GM23338 (cell line): ENCODE data around the gene CREB1. TPM values are rescaled to one million over a fixed set of nuclear protein-coding genes. Genes with fewer than 3 reads are reported as not detected.

ENCODE experiments used
- ATAC-seq: fragments of 200-7000 bp; cut with Tn5 transposase; 3 replicates; pipeline ENCODE4 v1.9.1; 2020
- DNase-seq: peaks from one replicate; pipeline ENCODE4 v3.0.0-alpha.2; 2015; ENCODE audit warnings: low spot score
- H2AFZ ChIP-seq: fragments of 200-600 bp; sonication (generic); 2 replicates; pipeline ENCODE4 v1.8.0; 2016; ENCODE audit warnings: antibody characterized with exemption, mild to moderate bottlenecking, moderate library complexity
- H3F3A ChIP-seq: fragments of 200-600 bp; sonication (generic); replicated peaks from 2 replicates; pipeline ENCODE4 v1.8.0; 2017; ENCODE audit warnings: antibody characterized with exemption, mixed run types, low read depth
- H3K27ac ChIP-seq: fragments of 200-600 bp; sonication (generic); 2 replicates; pipeline ENCODE4 v1.6.1; 2016; ENCODE audit warnings: low read depth
- H3K27me3 ChIP-seq: fragments of 200-600 bp; sonication (generic); 2 replicates; pipeline ENCODE4 v1.8.0; 2016; ENCODE audit warnings: mild to moderate bottlenecking, mixed run types, moderate library complexity; ENCODE audit not compliant: insufficient read depth
- H3K36me3 ChIP-seq: fragments of 200-600 bp; sonication (generic); 2 replicates; pipeline ENCODE4 v1.8.0; 2016; ENCODE audit warnings: mild to moderate bottlenecking; ENCODE audit not compliant: insufficient read depth
- H3K4me1 ChIP-seq: fragments of 200-600 bp; sonication (generic); 2 replicates; pipeline ENCODE4 v1.8.0; 2016; ENCODE audit warnings: mild to moderate bottlenecking, moderate library complexity; ENCODE audit not compliant: insufficient read depth
- H3K4me2 ChIP-seq: fragments of 200-600 bp; sonication (generic); 2 replicates; pipeline ENCODE4 v1.7.1; 2017; ENCODE audit warnings: mixed run types
- H3K4me3 ChIP-seq: fragments of 200-600 bp; sonication (generic); 2 replicates; pipeline ENCODE4 v1.6.1; 2016; ENCODE audit warnings: mixed run types
- H3K79me2 ChIP-seq: fragments of 200-600 bp; sonication (generic); replicated peaks from 2 replicates; pipeline ENCODE4 v1.8.0; 2017; ENCODE audit warnings: mild to moderate bottlenecking; ENCODE audit not compliant: insufficient read depth
- H3K9me2 ChIP-seq: fragments of 200-600 bp; sonication (generic); 2 replicates; pipeline ENCODE4 v1.8.0; 2017; ENCODE audit not compliant: insufficient read depth
- H4K20me1 ChIP-seq: fragments of 200-600 bp; sonication (generic); replicated peaks from 2 replicates; pipeline ENCODE4 v1.8.0; 2017; ENCODE audit warnings: mild to moderate bottlenecking; ENCODE audit not compliant: insufficient read depth
- H3K27ac Mint-ChIP-seq: 2 replicates; pipeline ENCODE4 v1.8.0; 2020; ENCODE audit warnings: inconsistent platforms, mild to moderate bottlenecking, moderate library complexity, mixed read lengths
- H3K27me3 Mint-ChIP-seq: 3 replicates; pipeline ENCODE4 v1.8.0; 2022; ENCODE audit warnings: low read depth, mild to moderate bottlenecking, moderate library complexity, mixed read lengths, inconsistent platforms; ENCODE audit not compliant: insufficient read depth, poor library complexity
- H3K36me3 Mint-ChIP-seq: 3 replicates; pipeline ENCODE4 v1.8.0; 2021; ENCODE audit warnings: low read depth, mild to moderate bottlenecking, inconsistent platforms, moderate library complexity, mixed read lengths
- H3K4me1 Mint-ChIP-seq: 3 replicates; pipeline ENCODE4 v1.8.0; 2020; ENCODE audit warnings: mild to moderate bottlenecking, inconsistent platforms, mixed read lengths
- H3K4me3 Mint-ChIP-seq: 3 replicates; pipeline ENCODE4 v1.8.0; 2021; ENCODE audit warnings: moderate library complexity, mild to moderate bottlenecking, inconsistent platforms, mixed read lengths
- H3K9me3 Mint-ChIP-seq: 3 replicates; pipeline ENCODE4 v1.8.0; 2020; ENCODE audit warnings: moderate library complexity, mild to moderate bottlenecking, inconsistent platforms, mixed read lengths
- CREB1 ChIP-seq: fragments of 250-450 bp; sonication (Bioruptor Pico); IDR thresholded peaks from 2 replicates; pipeline ENCODE4 v1.5.0; 2020; ENCODE audit warnings: low read depth, mild to moderate bottlenecking, moderate library complexity
- ETS1 ChIP-seq: IDR thresholded peaks from 2 replicates; pipeline ENCODE4 v1.6.1; 2016; ENCODE audit warnings: antibody characterized with exemption
- EZH2 ChIP-seq: fragments of 200-600 bp; sonication (generic); IDR thresholded peaks from one replicate; pipeline ENCODE4 v1.8.0; 2017; ENCODE audit warnings: antibody characterized with exemption, mild to moderate bottlenecking, low read depth; ENCODE audit not compliant: unreplicated experiment
- EZH2phosphoT487 ChIP-seq: fragments of 200-600 bp; sonication (generic); IDR thresholded peaks from one replicate; pipeline ENCODE4 v1.8.1; 2018; ENCODE audit warnings: antibody characterized with exemption; ENCODE audit not compliant: unreplicated experiment
- JUNB ChIP-seq: IDR thresholded peaks from one replicate; pipeline ENCODE4 v1.6.1; 2016; ENCODE audit warnings: antibody characterized with exemption; ENCODE audit not compliant: unreplicated experiment
- NANOG ChIP-seq: IDR thresholded peaks from 2 replicates; pipeline ENCODE4 v1.6.1; 2016; ENCODE audit warnings: antibody characterized with exemption, borderline replicate concordance
- POLR2AphosphoS5 ChIP-seq: IDR thresholded peaks from 2 replicates; pipeline ENCODE4 v1.6.1; 2016; ENCODE audit warnings: antibody characterized with exemption, low read depth
- REST ChIP-seq: IDR thresholded peaks from one replicate; pipeline ENCODE4 v1.6.1; 2018; ENCODE audit warnings: antibody characterized with exemption; ENCODE audit not compliant: unreplicated experiment
- STAT1 ChIP-seq: IDR thresholded peaks from one replicate; pipeline ENCODE4 v1.6.1; 2016; ENCODE audit warnings: antibody characterized with exemption; ENCODE audit not compliant: unreplicated experiment
- ZNF114 ChIP-seq: fragments of 250-450 bp; sonication (Bioruptor Pico); IDR thresholded peaks from 2 replicates; pipeline ENCODE4 v1.5.0; 2020; ENCODE audit warnings: mild to moderate bottlenecking, moderate library complexity
- ZNF331 ChIP-seq: fragments of 250-450 bp; sonication (Bioruptor Pico); IDR thresholded peaks from 2 replicates; pipeline ENCODE4 v1.5.0; 2020; ENCODE audit warnings: low read depth, mild to moderate bottlenecking, moderate library complexity
- polyA plus RNA-seq: library from polyadenylated mRNA; unstranded; fragments of >200 nt; fragmentation: Nextera tagmentation; extraction: Ambion mirVana; gene quantifications from 2 replicates; pipeline ENCODE4 v1.2.1, GENCODE V29; 2016
- total RNA-seq: library from RNA; depleted of rRNA; stranded (reverse); fragments of >200 nt; shearing (Covaris generic); gene quantifications from 2 replicates; pipeline ENCODE4 v1.2.3, GENCODE V29; 2014
- TF ChIP-seq, protein P1 (sequence below), 2 experiments: fragments of 200-600 bp in 1 of 2; sonication (generic) in 1 of 2; conservative IDR thresholded peaks; 2 replicates each; pipeline versions ENCODE4 v1.5.1 to v1.6.1; 2016 to 2017; ENCODE audit warnings: antibody characterized with exemption in 2 of 2, low read depth in 2 of 2, mild to moderate bottlenecking in 2 of 2, moderate library complexity in 1 of 2
- TF ChIP-seq, protein P2 (sequence below): fragments of 250-450 bp; sonication (Bioruptor Pico); IDR thresholded peaks from 2 replicates; pipeline ENCODE4 v1.5.0; 2020; ENCODE audit warnings: mild to moderate bottlenecking, moderate library complexity

CREB1 gene
- total and polyA plus RNA-seq, 2 experiments from 2014 or later = 40.3 to 104 TPM

DNA sequence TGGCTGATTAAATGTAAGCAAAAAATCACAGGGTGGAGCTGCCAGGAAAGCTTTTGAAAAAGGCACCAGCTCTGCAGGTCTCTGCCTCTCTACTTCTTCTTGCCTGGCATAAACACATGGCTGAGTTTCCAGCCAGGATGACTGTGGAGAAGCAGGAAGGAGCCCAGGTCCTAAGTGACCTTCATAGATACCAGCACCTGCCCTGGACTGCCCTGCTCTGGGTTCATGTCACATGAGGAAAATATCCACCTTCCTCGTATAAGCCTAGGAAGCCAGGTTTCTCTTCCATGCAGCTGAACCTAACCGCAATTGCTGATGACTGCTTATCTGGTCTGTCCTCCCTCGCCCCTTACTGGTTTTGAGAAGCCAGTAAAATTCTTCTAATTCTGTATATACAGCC lies 47.8 kb upstream of the CREB1 start:
- Histone ChIP-seq H3K4me2 (no peak overlapping the region), H3K4me1 (peaks cover 13% of the 10 kb centered on the region; the same call in 1 of the 2 replicates), H3K79me2 (no peaks in the 10 kb centered on the region), H3K9me2 (no peaks in the 10 kb centered on the region), H3K36me3 (no peaks in the 10 kb centered on the region), H3K4me3 (no peak overlapping the region), H3F3A (no peaks in the 10 kb centered on the region), H3K27ac (no peak overlapping the region), H4K20me1 (no peaks in the 10 kb centered on the region), H3K27me3 (no peaks in the 10 kb centered on the region), H2AFZ (peak overlapping the region; percentile 33; the same call in 1 of the 2 replicates)
- Mint-ChIP-seq H3K4me3 (no peak overlapping the region), H3K27me3 (peaks cover 2% of the 10 kb centered on the region), H3K27ac (no peak overlapping the region), H3K36me3 (no peaks in the 10 kb centered on the region), H3K4me1 (peaks cover 30% of the 10 kb centered on the region), H3K9me3 (no peaks in the 10 kb centered on the region)
- TF ChIP-seq EZH2phosphoT487 (no peak), JUNB (no peak), ZNF331 (CRISPR knock-in tag) (no peak), POLR2AphosphoS5 (no peak), NANOG (no peak), REST (no peak), CREB1 (no peak), ZNF114 (no peak), ETS1 (no peak), EZH2 (no peak), STAT1 (no peak)
- TF ChIP-seq, protein P1, sequence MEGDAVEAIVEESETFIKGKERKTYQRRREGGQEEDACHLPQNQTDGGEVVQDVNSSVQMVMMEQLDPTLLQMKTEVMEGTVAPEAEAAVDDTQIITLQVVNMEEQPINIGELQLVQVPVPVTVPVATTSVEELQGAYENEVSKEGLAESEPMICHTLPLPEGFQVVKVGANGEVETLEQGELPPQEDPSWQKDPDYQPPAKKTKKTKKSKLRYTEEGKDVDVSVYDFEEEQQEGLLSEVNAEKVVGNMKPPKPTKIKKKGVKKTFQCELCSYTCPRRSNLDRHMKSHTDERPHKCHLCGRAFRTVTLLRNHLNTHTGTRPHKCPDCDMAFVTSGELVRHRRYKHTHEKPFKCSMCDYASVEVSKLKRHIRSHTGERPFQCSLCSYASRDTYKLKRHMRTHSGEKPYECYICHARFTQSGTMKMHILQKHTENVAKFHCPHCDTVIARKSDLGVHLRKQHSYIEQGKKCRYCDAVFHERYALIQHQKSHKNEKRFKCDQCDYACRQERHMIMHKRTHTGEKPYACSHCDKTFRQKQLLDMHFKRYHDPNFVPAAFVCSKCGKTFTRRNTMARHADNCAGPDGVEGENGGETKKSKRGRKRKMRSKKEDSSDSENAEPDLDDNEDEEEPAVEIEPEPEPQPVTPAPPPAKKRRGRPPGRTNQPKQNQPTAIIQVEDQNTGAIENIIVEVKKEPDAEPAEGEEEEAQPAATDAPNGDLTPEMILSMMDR (conservative IDR thresholded peaks at IDR 0.05; ENCODE audit: low read depth in 2 of 2) = no peak
- TF ChIP-seq, protein P2, sequence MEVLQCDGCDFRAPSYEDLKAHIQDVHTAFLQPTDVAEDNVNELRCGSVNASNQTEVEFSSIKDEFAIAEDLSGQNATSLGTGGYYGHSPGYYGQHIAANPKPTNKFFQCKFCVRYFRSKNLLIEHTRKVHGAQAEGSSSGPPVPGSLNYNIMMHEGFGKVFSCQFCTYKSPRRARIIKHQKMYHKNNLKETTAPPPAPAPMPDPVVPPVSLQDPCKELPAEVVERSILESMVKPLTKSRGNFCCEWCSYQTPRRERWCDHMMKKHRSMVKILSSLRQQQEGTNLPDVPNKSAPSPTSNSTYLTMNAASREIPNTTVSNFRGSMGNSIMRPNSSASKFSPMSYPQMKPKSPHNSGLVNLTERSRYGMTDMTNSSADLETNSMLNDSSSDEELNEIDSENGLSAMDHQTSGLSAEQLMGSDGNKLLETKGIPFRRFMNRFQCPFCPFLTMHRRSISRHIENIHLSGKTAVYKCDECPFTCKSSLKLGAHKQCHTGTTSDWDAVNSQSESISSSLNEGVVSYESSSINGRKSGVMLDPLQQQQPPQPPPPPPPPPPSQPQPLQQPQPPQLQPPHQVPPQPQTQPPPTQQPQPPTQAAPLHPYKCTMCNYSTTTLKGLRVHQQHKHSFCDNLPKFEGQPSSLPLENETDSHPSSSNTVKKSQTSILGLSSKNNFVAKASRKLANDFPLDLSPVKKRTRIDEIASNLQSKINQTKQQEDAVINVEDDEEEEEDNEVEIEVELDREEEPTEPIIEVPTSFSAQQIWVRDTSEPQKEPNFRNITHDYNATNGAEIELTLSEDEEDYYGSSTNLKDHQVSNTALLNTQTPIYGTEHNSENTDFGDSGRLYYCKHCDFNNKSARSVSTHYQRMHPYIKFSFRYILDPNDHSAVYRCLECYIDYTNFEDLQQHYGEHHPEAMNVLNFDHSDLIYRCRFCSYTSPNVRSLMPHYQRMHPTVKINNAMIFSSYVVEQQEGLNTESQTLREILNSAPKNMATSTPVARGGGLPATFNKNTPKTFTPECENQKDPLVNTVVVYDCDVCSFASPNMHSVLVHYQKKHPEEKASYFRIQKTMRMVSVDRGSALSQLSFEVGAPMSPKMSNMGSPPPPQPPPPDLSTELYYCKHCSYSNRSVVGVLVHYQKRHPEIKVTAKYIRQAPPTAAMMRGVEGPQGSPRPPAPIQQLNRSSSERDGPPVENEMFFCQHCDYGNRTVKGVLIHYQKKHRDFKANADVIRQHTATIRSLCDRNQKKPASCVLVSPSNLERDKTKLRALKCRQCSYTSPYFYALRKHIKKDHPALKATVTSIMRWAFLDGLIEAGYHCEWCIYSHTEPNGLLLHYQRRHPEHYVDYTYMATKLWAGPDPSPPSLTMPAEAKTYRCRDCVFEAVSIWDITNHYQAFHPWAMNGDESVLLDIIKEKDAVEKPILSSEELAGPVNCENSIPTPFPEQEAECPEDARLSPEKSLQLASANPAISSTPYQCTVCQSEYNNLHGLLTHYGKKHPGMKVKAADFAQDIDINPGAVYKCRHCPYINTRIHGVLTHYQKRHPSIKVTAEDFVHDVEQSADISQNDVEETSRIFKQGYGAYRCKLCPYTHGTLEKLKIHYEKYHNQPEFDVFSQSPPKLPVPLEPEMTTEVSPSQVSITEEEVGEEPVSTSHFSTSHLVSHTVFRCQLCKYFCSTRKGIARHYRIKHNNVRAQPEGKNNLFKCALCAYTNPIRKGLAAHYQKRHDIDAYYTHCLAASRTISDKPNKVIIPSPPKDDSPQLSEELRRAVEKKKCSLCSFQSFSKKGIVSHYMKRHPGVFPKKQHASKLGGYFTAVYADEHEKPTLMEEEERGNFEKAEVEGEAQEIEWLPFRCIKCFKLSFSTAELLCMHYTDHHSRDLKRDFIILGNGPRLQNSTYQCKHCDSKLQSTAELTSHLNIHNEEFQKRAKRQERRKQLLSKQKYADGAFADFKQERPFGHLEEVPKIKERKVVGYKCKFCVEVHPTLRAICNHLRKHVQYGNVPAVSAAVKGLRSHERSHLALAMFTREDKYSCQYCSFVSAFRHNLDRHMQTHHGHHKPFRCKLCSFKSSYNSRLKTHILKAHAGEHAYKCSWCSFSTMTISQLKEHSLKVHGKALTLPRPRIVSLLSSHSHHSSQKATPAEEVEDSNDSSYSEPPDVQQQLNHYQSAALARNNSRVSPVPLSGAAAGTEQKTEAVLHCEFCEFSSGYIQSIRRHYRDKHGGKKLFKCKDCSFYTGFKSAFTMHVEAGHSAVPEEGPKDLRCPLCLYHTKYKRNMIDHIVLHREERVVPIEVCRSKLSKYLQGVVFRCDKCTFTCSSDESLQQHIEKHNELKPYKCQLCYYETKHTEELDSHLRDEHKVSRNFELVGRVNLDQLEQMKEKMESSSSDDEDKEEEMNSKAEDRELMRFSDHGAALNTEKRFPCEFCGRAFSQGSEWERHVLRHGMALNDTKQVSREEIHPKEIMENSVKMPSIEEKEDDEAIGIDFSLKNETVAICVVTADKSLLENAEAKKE (CRISPR knock-in tag) = no peak
- DNase-seq (no peak), ATAC-seq (no peak)
